Activated naive CD8-positive, alpha-beta T cell (primary cell): Measurements from ENCODE around the gene BSG.
A peak's percentile ranks its signal among the peaks of the same experiment; 100 is the strongest.
"Not testable (repeated sequence)": the region's sequence is repeated elsewhere in the genome, so short reads cannot be mapped to it uniquely, and the experiment has no call there.

Source experiments
- H3K27ac Mint-ChIP-seq: one replicate; pipeline ENCODE4 v1.8.0; 2021; ENCODE audit warnings: mixed read lengths
- H3K27me3 Mint-ChIP-seq: one replicate; pipeline ENCODE4 v1.8.0; 2021; ENCODE audit warnings: mixed read lengths
- H3K36me3 Mint-ChIP-seq: one replicate; pipeline ENCODE4 v1.8.0; 2021; ENCODE audit warnings: mixed read lengths
- H3K4me1 Mint-ChIP-seq: one replicate; pipeline ENCODE4 v1.8.0; 2021; ENCODE audit warnings: low read depth, mixed read lengths
- H3K4me3 Mint-ChIP-seq: one replicate; pipeline ENCODE4 v1.8.0; 2021; ENCODE audit warnings: mild to moderate bottlenecking, mixed read lengths
- H3K9me3 Mint-ChIP-seq: one replicate; pipeline ENCODE4 v1.8.0; 2021; ENCODE audit warnings: low read depth, mixed read lengths

BSG gene

DNA sequence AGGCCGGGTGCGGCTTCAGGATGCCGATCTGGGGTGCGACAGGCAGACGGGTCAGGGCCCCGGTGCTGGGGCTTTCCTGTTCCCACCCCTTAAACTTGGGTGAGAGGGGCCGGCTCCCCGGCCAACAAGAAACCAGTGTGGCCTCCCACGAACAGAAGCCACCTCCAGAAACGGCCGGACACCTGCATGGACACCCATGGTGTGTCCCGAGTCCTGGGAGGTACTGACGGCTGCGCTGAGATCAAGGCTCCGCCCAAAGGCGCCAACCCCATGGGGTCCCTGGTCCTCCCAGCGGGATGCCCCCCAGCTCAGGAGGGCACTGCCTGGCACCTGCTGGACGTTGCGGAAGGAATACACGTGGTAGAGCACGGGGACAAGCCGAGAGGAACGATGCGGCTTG, 49.4 kb downstream of the BSG start:
- Mint-ChIP-seq H3K4me1 (peaks cover under 1% of the 10 kb centered on the region), H3K9me3 (no peaks in the 10 kb centered on the region), H3K36me3 (peaks cover 2% of the 10 kb centered on the region), H3K27me3 (no peaks in the 10 kb centered on the region), H3K27ac (no peak overlapping the region), H3K4me3 (no peak overlapping the region)

- H3K27ac Mint-ChIP-seq, result no peak overlapping the region
Measured at GRCh38 chr19:622666-623065, 50.3 kb downstream of the BSG start.

GRCh38 chr19:623175-623916, 51.0 kb downstream of the BSG start:
- H3K4me1 Mint-ChIP-seq, result peaks cover 2% of the 10 kb centered on the region
- no peak overlapping the region for H3K27ac Mint-ChIP-seq
- H3K27me3 Mint-ChIP-seq, result no peaks in the 10 kb centered on the region
- peaks cover 2% of the 10 kb centered on the region for H3K36me3 Mint-ChIP-seq
- H3K4me3 Mint-ChIP-seq, result no peak overlapping the region
- H3K9me3 Mint-ChIP-seq, result no peaks in the 10 kb centered on the region

More at GRCh38 chr19:622666-623065, 50.3 kb downstream of the BSG start:
- Mint-ChIP-seq H3K36me3 (peaks cover 2% of the 10 kb centered on the region), H3K4me3 (no peak overlapping the region), H3K9me3 (no peaks in the 10 kb centered on the region), H3K4me1 (peaks cover 2% of the 10 kb centered on the region), H3K27me3 (no peaks in the 10 kb centered on the region)

- no peak overlapping the region for H3K27ac Mint-ChIP-seq
- H3K9me3 Mint-ChIP-seq, result no peaks in the 10 kb centered on the region
- H3K27me3 Mint-ChIP-seq, result no peaks in the 10 kb centered on the region
- peaks cover 4% of the 10 kb centered on the region for H3K4me1 Mint-ChIP-seq
- no peak overlapping the region for H3K4me3 Mint-ChIP-seq
- H3K36me3 Mint-ChIP-seq, result peaks cover 2% of the 10 kb centered on the region
Measured at GRCh38 chr19:623974-624373, 51.6 kb downstream of the BSG start.

- no peaks in the 10 kb centered on the region for H3K9me3 Mint-ChIP-seq
- peaks cover 4% of the 10 kb centered on the region for H3K36me3 Mint-ChIP-seq
- no peak overlapping the region for H3K27ac Mint-ChIP-seq
- H3K4me3 Mint-ChIP-seq, result no peak overlapping the region
- H3K4me1 Mint-ChIP-seq, result peaks cover 5% of the 10 kb centered on the region
- H3K27me3 Mint-ChIP-seq, result no peaks in the 10 kb centered on the region
Measured at GRCh38 chr19:624433-625109, 52.2 kb downstream of the BSG start.

GRCh38 chr19:625257-625656, 52.9 kb downstream of the BSG start:
- Mint-ChIP-seq H3K4me3 (no peak overlapping the region), H3K27ac (no peak overlapping the region), H3K36me3 (peaks cover 4% of the 10 kb centered on the region), H3K27me3 (no peaks in the 10 kb centered on the region), H3K4me1 (peaks cover 10% of the 10 kb centered on the region), H3K9me3 (no peaks in the 10 kb centered on the region)

- H3K4me1 Mint-ChIP-seq, result peaks cover 19% of the 10 kb centered on the region
- not testable (repeated sequence) for H3K4me3 Mint-ChIP-seq, H3K27ac Mint-ChIP-seq, H3K27me3 Mint-ChIP-seq, H3K9me3 Mint-ChIP-seq, H3K36me3 Mint-ChIP-seq
Measured at GRCh38 chr19:626566-626965, 54.2 kb downstream of the BSG start.

DNA sequence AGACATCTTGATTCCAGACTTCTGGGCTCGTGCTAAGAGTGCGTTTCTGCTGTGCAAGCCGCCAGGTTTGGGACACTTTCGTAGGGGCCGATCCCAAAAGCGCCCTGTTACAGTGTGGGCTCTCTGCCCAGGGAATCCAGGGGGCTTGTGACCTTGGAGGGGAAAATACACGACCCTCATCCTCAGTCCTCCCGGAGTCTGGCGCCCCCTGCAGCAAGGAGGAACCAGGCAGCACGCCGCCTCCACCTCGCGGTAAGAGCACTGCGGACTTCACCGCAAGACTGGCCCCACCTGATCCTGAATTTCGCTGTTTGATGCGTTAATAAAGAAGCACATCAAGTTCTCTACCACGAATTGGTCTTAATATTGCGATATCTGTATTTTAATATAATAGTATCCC, 55.8 kb downstream of the BSG start:
- H3K27ac Mint-ChIP-seq, result no peak overlapping the region

GRCh38 chr19:629515-629914, 57.1 kb downstream of the BSG start:
- H3K9me3 Mint-ChIP-seq, H3K27me3 Mint-ChIP-seq, H3K4me3 Mint-ChIP-seq, H3K27ac Mint-ChIP-seq, H3K36me3 Mint-ChIP-seq: not testable (repeated sequence)
- peaks cover 33% of the 10 kb centered on the region for H3K4me1 Mint-ChIP-seq

More for the DNA sequence above, 55.8 kb downstream of the BSG start:
- Mint-ChIP-seq H3K36me3 (peaks cover 4% of the 10 kb centered on the region), H3K4me3 (no peak overlapping the region), H3K4me1 (peaks cover 24% of the 10 kb centered on the region), H3K9me3 (no peaks in the 10 kb centered on the region), H3K27me3 (no peaks in the 10 kb centered on the region)

DNA sequence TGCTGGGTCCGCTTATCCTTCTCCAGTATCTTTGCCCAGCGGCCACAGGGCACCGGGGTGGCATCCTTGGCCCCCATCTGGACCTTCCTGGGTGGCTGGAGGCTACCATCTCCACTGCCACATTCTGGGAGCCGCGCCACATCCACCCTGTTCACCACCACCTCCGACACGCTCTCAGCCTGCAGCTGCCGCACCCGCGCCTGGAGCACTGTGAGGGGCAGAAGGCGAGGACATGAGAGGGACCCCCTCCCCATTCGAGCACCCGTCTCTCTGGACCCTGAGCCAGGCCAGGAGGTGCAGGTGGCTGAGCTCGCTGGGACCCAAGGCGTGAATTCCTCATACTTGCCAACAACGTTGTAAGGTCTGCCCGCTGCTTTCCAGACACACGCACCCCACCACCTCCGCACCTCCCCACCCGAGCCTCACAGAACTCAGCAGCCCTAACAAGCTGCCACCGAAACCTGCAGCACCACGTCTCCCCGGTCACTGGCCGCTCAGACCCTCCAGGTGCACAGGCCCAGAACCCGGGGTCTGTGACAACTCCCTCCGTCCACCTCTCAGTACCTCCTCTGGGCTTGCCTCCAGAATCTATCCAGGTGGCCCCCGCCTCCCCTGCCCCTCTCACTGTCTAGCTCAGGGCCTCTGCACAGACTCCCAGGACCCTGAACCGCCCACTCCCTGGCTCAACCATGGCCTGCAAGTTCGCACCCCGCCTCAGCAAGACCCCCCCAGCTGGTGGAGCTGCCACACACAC, 57.7 kb downstream of the BSG start:
- H3K4me3 Mint-ChIP-seq, result no peak overlapping the region
- no peaks in the 10 kb centered on the region for H3K9me3 Mint-ChIP-seq
- no peak overlapping the region for H3K27ac Mint-ChIP-seq
- no peaks in the 10 kb centered on the region for H3K27me3 Mint-ChIP-seq
- H3K36me3 Mint-ChIP-seq, result peaks cover 4% of the 10 kb centered on the region
- peaks cover 33% of the 10 kb centered on the region for H3K4me1 Mint-ChIP-seq

GRCh38 chr19:632579-633067, 60.2 kb downstream of the BSG start:
- Mint-ChIP-seq H3K27ac (peak overlapping the region; percentile 93), H3K36me3 (peaks cover 2% of the 10 kb centered on the region), H3K9me3 (no peaks in the 10 kb centered on the region), H3K4me3 (peak overlapping the region; percentile 96), H3K4me1 (peaks cover 32% of the 10 kb centered on the region), H3K27me3 (no peaks in the 10 kb centered on the region)
